Measurements from ENCODE around the gene CC2D2A. TPM values are rescaled to one million over a fixed set of nuclear protein-coding genes. Genes with fewer than 3 reads are reported as not detected.

The CC2D2A gene
- total and polyA plus RNA-seq, 2 of the 13 experiments (the other 11 are each of a cell fraction or from before 2014, with no cell fraction given): 4.2 to 7.2 TPM

GRCh38 chr4:15479089-15479912, 9.6 kb downstream of the CC2D2A start (continued):
- TF ChIP-seq, protein P1, sequence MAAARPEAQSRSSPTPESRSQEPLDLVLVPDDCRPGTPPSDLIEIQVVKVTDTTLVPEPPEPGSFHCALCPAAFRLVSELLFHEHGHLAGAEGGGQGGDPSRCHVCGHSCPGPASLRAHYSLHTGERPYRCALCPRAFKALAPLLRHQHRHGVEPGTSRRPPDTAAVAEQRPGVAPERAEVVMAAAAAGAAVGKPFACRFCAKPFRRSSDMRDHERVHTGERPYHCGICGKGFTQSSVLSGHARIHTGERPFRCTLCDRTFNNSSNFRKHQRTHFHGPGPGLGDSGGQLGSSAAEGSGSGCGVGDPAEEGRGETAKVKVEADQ (CRISPR knock-in tag; IDR thresholded peaks at IDR 0.05; ENCODE audit: borderline replicate concordance): peak; percentile 78; the same call in 1 of the 2 replicates
- TF ChIP-seq ZNF773 (CRISPR knock-in tag; IDR thresholded peaks at IDR 0.05; ENCODE audit: borderline replicate concordance) (no peak), SAP130 (CRISPR knock-in tag; IDR thresholded peaks at IDR 0.05; ENCODE audit: low read depth) (peak; percentile 58), TEAD2 (CRISPR knock-in tag; IDR thresholded peaks at IDR 0.05) (0 out of 2 replicates have a peak, but pooled peaks have one; percentile 35), ZNF713 (CRISPR knock-in tag; IDR thresholded peaks at IDR 0.05) (no peak), PCBP1 (IDR thresholded peaks at IDR 0.05; ENCODE audit: borderline replicate concordance, low read depth, low read length) (no peak), KAT8 (CRISPR knock-in tag; IDR thresholded peaks at IDR 0.05) (peak; percentile 65; the same call in 1 of the 2 replicates), JUN (CRISPR knock-in tag; IDR thresholded peaks at IDR 0.05) (no peak), ZBTB33 (CRISPR knock-in tag; IDR thresholded peaks at IDR 0.05) (no peak), ZNF672 (CRISPR knock-in tag; IDR thresholded peaks at IDR 0.05) (no peak), ASH2L (IDR thresholded peaks at IDR 0.05; ENCODE audit: insufficient read length, low read depth, low read length) (peak; percentile 56), ZNF503 (CRISPR knock-in tag; IDR thresholded peaks at IDR 0.05) (peak; percentile 40; the same call in 1 of the 2 replicates), SMARCC2 (IDR thresholded peaks at IDR 0.05) (no peak), HOXA3 (CRISPR knock-in tag; IDR thresholded peaks at IDR 0.05) (peak; percentile 67; the same call in 1 of the 2 replicates)
- TF ChIP-seq, protein P2, sequence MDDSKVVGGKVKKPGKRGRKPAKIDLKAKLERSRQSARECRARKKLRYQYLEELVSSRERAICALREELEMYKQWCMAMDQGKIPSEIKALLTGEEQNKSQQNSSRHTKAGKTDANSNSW (CRISPR knock-in tag; IDR thresholded peaks at IDR 0.05; ENCODE audit: borderline replicate concordance): no peak
- TF ChIP-seq, protein P3, sequence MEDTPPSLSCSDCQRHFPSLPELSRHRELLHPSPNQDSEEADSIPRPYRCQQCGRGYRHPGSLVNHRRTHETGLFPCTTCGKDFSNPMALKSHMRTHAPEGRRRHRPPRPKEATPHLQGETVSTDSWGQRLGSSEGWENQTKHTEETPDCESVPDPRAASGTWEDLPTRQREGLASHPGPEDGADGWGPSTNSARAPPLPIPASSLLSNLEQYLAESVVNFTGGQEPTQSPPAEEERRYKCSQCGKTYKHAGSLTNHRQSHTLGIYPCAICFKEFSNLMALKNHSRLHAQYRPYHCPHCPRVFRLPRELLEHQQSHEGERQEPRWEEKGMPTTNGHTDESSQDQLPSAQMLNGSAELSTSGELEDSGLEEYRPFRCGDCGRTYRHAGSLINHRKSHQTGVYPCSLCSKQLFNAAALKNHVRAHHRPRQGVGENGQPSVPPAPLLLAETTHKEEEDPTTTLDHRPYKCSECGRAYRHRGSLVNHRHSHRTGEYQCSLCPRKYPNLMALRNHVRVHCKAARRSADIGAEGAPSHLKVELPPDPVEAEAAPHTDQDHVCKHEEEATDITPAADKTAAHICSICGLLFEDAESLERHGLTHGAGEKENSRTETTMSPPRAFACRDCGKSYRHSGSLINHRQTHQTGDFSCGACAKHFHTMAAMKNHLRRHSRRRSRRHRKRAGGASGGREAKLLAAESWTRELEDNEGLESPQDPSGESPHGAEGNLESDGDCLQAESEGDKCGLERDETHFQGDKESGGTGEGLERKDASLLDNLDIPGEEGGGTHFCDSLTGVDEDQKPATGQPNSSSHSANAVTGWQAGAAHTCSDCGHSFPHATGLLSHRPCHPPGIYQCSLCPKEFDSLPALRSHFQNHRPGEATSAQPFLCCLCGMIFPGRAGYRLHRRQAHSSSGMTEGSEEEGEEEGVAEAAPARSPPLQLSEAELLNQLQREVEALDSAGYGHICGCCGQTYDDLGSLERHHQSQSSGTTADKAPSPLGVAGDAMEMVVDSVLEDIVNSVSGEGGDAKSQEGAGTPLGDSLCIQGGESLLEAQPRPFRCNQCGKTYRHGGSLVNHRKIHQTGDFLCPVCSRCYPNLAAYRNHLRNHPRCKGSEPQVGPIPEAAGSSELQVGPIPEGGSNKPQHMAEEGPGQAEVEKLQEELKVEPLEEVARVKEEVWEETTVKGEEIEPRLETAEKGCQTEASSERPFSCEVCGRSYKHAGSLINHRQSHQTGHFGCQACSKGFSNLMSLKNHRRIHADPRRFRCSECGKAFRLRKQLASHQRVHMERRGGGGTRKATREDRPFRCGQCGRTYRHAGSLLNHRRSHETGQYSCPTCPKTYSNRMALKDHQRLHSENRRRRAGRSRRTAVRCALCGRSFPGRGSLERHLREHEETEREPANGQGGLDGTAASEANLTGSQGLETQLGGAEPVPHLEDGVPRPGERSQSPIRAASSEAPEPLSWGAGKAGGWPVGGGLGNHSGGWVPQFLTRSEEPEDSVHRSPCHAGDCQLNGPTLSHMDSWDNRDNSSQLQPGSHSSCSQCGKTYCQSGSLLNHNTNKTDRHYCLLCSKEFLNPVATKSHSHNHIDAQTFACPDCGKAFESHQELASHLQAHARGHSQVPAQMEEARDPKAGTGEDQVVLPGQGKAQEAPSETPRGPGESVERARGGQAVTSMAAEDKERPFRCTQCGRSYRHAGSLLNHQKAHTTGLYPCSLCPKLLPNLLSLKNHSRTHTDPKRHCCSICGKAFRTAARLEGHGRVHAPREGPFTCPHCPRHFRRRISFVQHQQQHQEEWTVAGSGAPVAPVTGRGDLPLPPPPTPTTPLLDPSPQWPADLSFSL (CRISPR knock-in tag; IDR thresholded peaks at IDR 0.05): no peak
